HCT116 (cell line): ENCODE measurements around the gene RORB. TPM values are rescaled to one million over a fixed set of nuclear protein-coding genes. Genes with fewer than 3 reads are reported as not detected.

ENCODE experiments used
- ATAC-seq: fragments of 200-7000 bp; cut with Tn5 transposase; 2 replicates; pipeline ENCODE4 v1.9.1; 2020; ENCODE audit warnings: mild to moderate bottlenecking, moderate library complexity
- BruUV-seq: library from RNA; stranded (reverse); fragments of 400-500 nt; replicated peaks from 2 replicates; lab custom pipeline; 2021; lab: Mats Ljungman, UMichigan
- CTCF ChIA-PET: fragments of 300-600 bp; sonication (Branson Sonifier 250); formaldehyde crosslinking; loops from one replicate; lab custom pipeline; 2021; ENCODE audit warnings: antibody characterized with exemption; lab: Charles Lee
- POLR2A ChIA-PET: fragments of 300-600, 350-600 bp; sonication (Branson Sonifier 250); formaldehyde crosslinking; loops from one replicate; lab custom pipeline; 2021; ENCODE audit warnings: antibody characterized with exemption; lab: Charles Lee
- RAD21 ChIA-PET, 2 experiments: fragments of 300-600 bp; sonication (Branson Sonifier 250); formaldehyde crosslinking; loops; one replicate each; lab custom pipeline; 2023; ENCODE audit warnings: low total read pairs in 2 of 2; ENCODE audit not compliant: uncharacterized antibody in 2 of 2, unreplicated experiment in 2 of 2, low non-redundant PET in 1 of 2; lab: Charles Lee
- DNase-seq: peaks from one replicate; pipeline ENCODE4 v3.0.0-alpha.2; 2010; ENCODE audit warnings: low read depth, low spot score
- H2AFZ ChIP-seq: fragments of 200-600 bp; shearing (Covaris generic), sonication (generic); 2 replicates; pipeline ENCODE4 v1.6.1; 2017; ENCODE audit warnings: low read depth, mixed run types, mixed read lengths, antibody characterized with exemption, low read length; ENCODE audit not compliant: poor library complexity, severe bottlenecking
- H3K27ac ChIP-seq: 2 replicates; pipeline ENCODE4 v1.5.1; 2012; ENCODE audit warnings: low read depth, low read length
- H3K27me3 ChIP-seq: fragments of 200-600 bp; sonication (generic); 2 replicates; pipeline ENCODE4 v1.6.1; 2016; ENCODE audit warnings: mixed run types, low read length, mixed read lengths; ENCODE audit not compliant: insufficient read depth
- H3K36me3 ChIP-seq, 2 experiments: fragments of 200-500 bp in 1 of 2; fragments of 200-600 bp in 1 of 2; sonication (Bioruptor generic) in 1 of 2; sonication (generic) in 1 of 2; 2 replicates each; pipeline versions ENCODE4 v1.5.1 to v1.6.1; 2014 to 2016; ENCODE audit warnings: low read length in 2 of 2, inconsistent platforms in 1 of 2, mixed read lengths in 1 of 2, mixed run types in 1 of 2; ENCODE audit not compliant: insufficient read depth in 2 of 2, control insufficient read depth in 1 of 2
- H3K4me1 ChIP-seq, 2 experiments: fragments of 200-600 bp in 1 of 2; sonication (generic) in 1 of 2; 2 replicates each; pipeline versions ENCODE4 v1.5.1 to v1.6.1; 2012 to 2017; ENCODE audit warnings: low read length in 2 of 2, inconsistent platforms in 1 of 2, mild to moderate bottlenecking in 1 of 2, mixed read lengths in 1 of 2, mixed run types in 1 of 2, moderate library complexity in 1 of 2; ENCODE audit not compliant: insufficient read depth in 2 of 2, control insufficient read depth in 1 of 2
- H3K4me2 ChIP-seq: fragments of 200-600 bp; sonication (generic); 2 replicates; pipeline ENCODE4 v1.6.1; 2017; ENCODE audit warnings: mixed run types, low read length, mixed read lengths
- H3K4me3 ChIP-seq, 2 experiments: fragments of 200-600 bp in 1 of 2; sonication (generic) in 1 of 2; replicated peaks in 1 of 2; 2 replicates each; pipeline ENCODE4 v1.5.1; 2011 to 2016; ENCODE audit warnings: low read length in 2 of 2, control low read depth in 1 of 2, low read depth in 1 of 2, mild to moderate bottlenecking in 1 of 2, mixed read lengths in 1 of 2, mixed run types in 1 of 2
- H3K79me2 ChIP-seq: fragments of 200-600 bp; sonication (generic); 2 replicates; pipeline ENCODE4 v1.6.1; 2017; ENCODE audit warnings: mild to moderate bottlenecking, mixed run types, low read length, moderate library complexity, mixed read lengths; ENCODE audit not compliant: insufficient read depth
- H3K9ac ChIP-seq: fragments of 200-600 bp; sonication (generic); 2 replicates; pipeline ENCODE4 v1.6.1; 2016; ENCODE audit warnings: low read length, mixed read lengths
- H3K9me2 ChIP-seq: fragments of 200-600 bp; sonication (generic), shearing (Covaris generic); 2 replicates; pipeline ENCODE4 v1.6.1; 2017; ENCODE audit warnings: mixed run types, mild to moderate bottlenecking, moderate library complexity; ENCODE audit not compliant: insufficient read depth
- H3K9me3 ChIP-seq, 2 experiments: fragments of 200-500 bp in 1 of 2; fragments of 200-600 bp in 1 of 2; sonication (Bioruptor generic) in 1 of 2; sonication (generic) in 1 of 2; 2 replicates each; pipeline ENCODE4 v1.6.1; 2014 to 2017; ENCODE audit warnings: low read length in 2 of 2, mixed read lengths in 2 of 2, inconsistent platforms in 1 of 2, low read depth in 1 of 2, mild to moderate bottlenecking in 1 of 2, mixed run types in 1 of 2, moderate library complexity in 1 of 2; ENCODE audit not compliant: control insufficient read depth in 1 of 2, insufficient read depth in 1 of 2
- H4K20me1 ChIP-seq: fragments of 200-600 bp; sonication (generic), shearing (Covaris generic); 2 replicates; pipeline ENCODE4 v1.6.1; 2017; ENCODE audit warnings: mixed run types, mild to moderate bottlenecking, moderate library complexity; ENCODE audit not compliant: insufficient read depth
- ATF3 ChIP-seq: IDR thresholded peaks from 2 replicates; pipeline ENCODE4 v1.6.1; 2012
- CEBPB ChIP-seq: IDR thresholded peaks from 2 replicates; pipeline ENCODE4 v1.6.1; 2012; ENCODE audit warnings: low read depth
- EGR1 ChIP-seq: IDR thresholded peaks from 2 replicates; pipeline ENCODE4 v1.6.1; 2012; ENCODE audit warnings: low read depth
- ELF1 ChIP-seq: IDR thresholded peaks from 2 replicates; pipeline ENCODE4 v1.6.1; 2012; ENCODE audit warnings: low read depth, borderline replicate concordance
- EZH2 ChIP-seq: fragments of 200-600 bp; sonication (generic); IDR thresholded peaks from 2 replicates; pipeline ENCODE4 v1.6.1; 2017; ENCODE audit warnings: antibody characterized with exemption, mixed run types
- EZH2phosphoT487 ChIP-seq: fragments of 200-600 bp; IDR thresholded peaks from 2 replicates; pipeline ENCODE4 v1.6.1; 2018; ENCODE audit warnings: antibody characterized with exemption, borderline replicate concordance
- FOSL1 ChIP-seq: IDR thresholded peaks from 2 replicates; pipeline ENCODE4 v1.6.1; 2012; ENCODE audit warnings: low read depth
- JUND ChIP-seq: IDR thresholded peaks from 2 replicates; pipeline ENCODE4 v1.6.1; 2012
- POLR2A ChIP-seq: IDR thresholded peaks from 2 replicates; pipeline ENCODE4 v1.7.0; 2011; ENCODE audit warnings: borderline replicate concordance; ENCODE audit not compliant: insufficient read depth, insufficient read length; ENCODE audit errors: extremely low read depth
- POLR2AphosphoS5 ChIP-seq: IDR thresholded peaks from 2 replicates; pipeline ENCODE4 v1.6.1; 2011; ENCODE audit warnings: mild to moderate bottlenecking, low read depth, low read length, moderate library complexity
- RAD21 ChIP-seq: IDR thresholded peaks from 2 replicates; pipeline ENCODE4 v1.6.1; 2012; ENCODE audit warnings: low read depth, mild to moderate bottlenecking
- SP1 ChIP-seq: IDR thresholded peaks from 2 replicates; pipeline ENCODE4 v1.6.1; 2012; ENCODE audit warnings: low read depth
- SRF ChIP-seq: IDR thresholded peaks from 2 replicates; pipeline ENCODE4 v1.6.1; 2012; ENCODE audit warnings: low read depth
- TCF7L2 ChIP-seq: IDR thresholded peaks from 2 replicates; pipeline ENCODE4 v1.7.0; 2011; ENCODE audit warnings: borderline replicate concordance, inconsistent platforms; ENCODE audit not compliant: insufficient read depth, insufficient read length; ENCODE audit errors: extremely low read depth
- YY1 ChIP-seq: IDR thresholded peaks from 2 replicates; pipeline ENCODE4 v1.6.1; 2011; ENCODE audit warnings: low read length, low read depth, moderate library complexity, mild to moderate bottlenecking; ENCODE audit not compliant: insufficient replicate concordance; ENCODE audit errors: extremely low read depth
- ZNF274 ChIP-seq: fragments of 200-500 bp; sonication (Bioruptor generic); IDR thresholded peaks from 2 replicates; pipeline ENCODE4 v1.6.1; 2014; ENCODE audit warnings: mild to moderate bottlenecking, low read depth, low read length, inconsistent platforms
- intact Hi-C: fragments of 100-400 bp; cut with micrococcal nuclease; formaldehyde crosslinking; loops from 2 replicates; pipeline ENCODE4 v1.10.0; 2022
- total RNA-seq: library from RNA; stranded (reverse); gene quantifications from one replicate; pipeline ENCODE4 v1.2.1, GENCODE V29; 2021; ENCODE audit not compliant: unreplicated experiment
- TF ChIP-seq, protein P1 (sequence below): IDR thresholded peaks from 2 replicates; pipeline ENCODE4 v1.6.1; 2011; ENCODE audit warnings: mild to moderate bottlenecking, low read length, moderate library complexity; ENCODE audit not compliant: insufficient replicate concordance; ENCODE audit errors: extremely low read depth
- TF ChIP-seq, protein P2 (sequence below): IDR thresholded peaks from 2 replicates; pipeline ENCODE4 v1.6.1; 2012
- TF ChIP-seq, protein P3 (sequence below): IDR thresholded peaks from 2 replicates; pipeline ENCODE4 v1.6.1; 2012; ENCODE audit warnings: low read depth

The RORB gene
- total RNA-seq, 1 experiment from 2014 or later, result 0.02 TPM

DNA sequence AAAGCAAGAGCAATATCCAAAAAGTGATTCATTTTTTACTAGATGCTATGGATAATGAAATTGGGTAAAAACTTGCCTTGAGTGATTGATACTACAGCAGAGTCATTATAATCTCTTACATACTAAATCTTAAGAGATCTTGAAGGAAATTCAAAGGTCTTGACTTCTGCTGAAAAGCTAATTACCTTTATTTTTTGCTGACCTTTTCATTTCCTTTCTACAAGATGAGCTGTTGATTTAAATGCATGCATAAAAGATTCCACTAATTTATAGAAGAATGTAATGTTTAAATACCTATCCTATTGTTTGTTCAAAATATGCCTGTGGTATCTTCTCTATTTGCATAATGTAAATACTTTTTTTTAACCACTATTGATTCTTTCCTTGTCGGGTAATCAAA is 27.2 kb downstream of the RORB start:
- Histone ChIP-seq H3K9me3 (no peaks in the 10 kb centered on the region), H3K9me2 (no peaks in the 10 kb centered on the region), H3K4me1 (no peaks in the 10 kb centered on the region), H3K27me3 (peaks cover 12% of the 10 kb centered on the region), H3K4me2 (no peak overlapping the region), H4K20me1 (no peaks in the 10 kb centered on the region), H3K36me3 (no peaks in the 10 kb centered on the region), H3K79me2 (no peaks in the 10 kb centered on the region), H2AFZ (no peak overlapping the region), H3K4me3 (no peak overlapping the region), H3K27ac (no peak overlapping the region), H3K9ac (no peak overlapping the region)
- TF ChIP-seq ZNF274, result no peak
- TF ChIP-seq JUND, result no peak
- no peak for TF ChIP-seq CEBPB
- TF ChIP-seq ATF3, result no peak
- TF ChIP-seq RAD21, result no peak
- no peak for TF ChIP-seq SRF
- TF ChIP-seq, protein P1, sequence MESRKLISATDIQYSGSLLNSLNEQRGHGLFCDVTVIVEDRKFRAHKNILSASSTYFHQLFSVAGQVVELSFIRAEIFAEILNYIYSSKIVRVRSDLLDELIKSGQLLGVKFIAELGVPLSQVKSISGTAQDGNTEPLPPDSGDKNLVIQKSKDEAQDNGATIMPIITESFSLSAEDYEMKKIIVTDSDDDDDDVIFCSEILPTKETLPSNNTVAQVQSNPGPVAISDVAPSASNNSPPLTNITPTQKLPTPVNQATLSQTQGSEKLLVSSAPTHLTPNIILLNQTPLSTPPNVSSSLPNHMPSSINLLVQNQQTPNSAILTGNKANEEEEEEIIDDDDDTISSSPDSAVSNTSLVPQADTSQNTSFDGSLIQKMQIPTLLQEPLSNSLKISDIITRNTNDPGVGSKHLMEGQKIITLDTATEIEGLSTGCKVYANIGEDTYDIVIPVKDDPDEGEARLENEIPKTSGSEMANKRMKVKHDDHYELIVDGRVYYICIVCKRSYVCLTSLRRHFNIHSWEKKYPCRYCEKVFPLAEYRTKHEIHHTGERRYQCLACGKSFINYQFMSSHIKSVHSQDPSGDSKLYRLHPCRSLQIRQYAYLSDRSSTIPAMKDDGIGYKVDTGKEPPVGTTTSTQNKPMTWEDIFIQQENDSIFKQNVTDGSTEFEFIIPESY, result no peak
- no peak for TF ChIP-seq EZH2
- TF ChIP-seq POLR2AphosphoS5, result no peak
- TF ChIP-seq, protein P2, sequence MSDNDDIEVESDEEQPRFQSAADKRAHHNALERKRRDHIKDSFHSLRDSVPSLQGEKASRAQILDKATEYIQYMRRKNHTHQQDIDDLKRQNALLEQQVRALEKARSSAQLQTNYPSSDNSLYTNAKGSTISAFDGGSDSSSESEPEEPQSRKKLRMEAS, result no peak
- TF ChIP-seq EZH2phosphoT487, result no peak
- TF ChIP-seq SP1, result no peak
- TF ChIP-seq, protein P3, sequence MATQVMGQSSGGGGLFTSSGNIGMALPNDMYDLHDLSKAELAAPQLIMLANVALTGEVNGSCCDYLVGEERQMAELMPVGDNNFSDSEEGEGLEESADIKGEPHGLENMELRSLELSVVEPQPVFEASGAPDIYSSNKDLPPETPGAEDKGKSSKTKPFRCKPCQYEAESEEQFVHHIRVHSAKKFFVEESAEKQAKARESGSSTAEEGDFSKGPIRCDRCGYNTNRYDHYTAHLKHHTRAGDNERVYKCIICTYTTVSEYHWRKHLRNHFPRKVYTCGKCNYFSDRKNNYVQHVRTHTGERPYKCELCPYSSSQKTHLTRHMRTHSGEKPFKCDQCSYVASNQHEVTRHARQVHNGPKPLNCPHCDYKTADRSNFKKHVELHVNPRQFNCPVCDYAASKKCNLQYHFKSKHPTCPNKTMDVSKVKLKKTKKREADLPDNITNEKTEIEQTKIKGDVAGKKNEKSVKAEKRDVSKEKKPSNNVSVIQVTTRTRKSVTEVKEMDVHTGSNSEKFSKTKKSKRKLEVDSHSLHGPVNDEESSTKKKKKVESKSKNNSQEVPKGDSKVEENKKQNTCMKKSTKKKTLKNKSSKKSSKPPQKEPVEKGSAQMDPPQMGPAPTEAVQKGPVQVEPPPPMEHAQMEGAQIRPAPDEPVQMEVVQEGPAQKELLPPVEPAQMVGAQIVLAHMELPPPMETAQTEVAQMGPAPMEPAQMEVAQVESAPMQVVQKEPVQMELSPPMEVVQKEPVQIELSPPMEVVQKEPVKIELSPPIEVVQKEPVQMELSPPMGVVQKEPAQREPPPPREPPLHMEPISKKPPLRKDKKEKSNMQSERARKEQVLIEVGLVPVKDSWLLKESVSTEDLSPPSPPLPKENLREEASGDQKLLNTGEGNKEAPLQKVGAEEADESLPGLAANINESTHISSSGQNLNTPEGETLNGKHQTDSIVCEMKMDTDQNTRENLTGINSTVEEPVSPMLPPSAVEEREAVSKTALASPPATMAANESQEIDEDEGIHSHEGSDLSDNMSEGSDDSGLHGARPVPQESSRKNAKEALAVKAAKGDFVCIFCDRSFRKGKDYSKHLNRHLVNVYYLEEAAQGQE, result no peak
- TF ChIP-seq FOSL1, result no peak
- no peak for TF ChIP-seq TCF7L2
- TF ChIP-seq ELF1, result no peak
- TF ChIP-seq POLR2A, result no peak
- TF ChIP-seq YY1, result no peak
- TF ChIP-seq EGR1, result no peak
- RAD21 ChIA-PET, result no interaction called here
- no TSS peak for BruUV-seq
- CTCF ChIA-PET, result no interaction called here
- intact Hi-C loops, result no loop called here
- DNase-seq (no peak), ATAC-seq (no peak)
- POLR2A ChIA-PET, result no interaction called here
